GM21390 (cell line): ENCODE measurements around the gene BARD1.
"Not testable (repeated sequence)": the region's sequence is repeated elsewhere in the genome, so short reads cannot be mapped to it uniquely, and the experiment has no call there.

Experiments used
- ATAC-seq: cut with Tn5 transposase; IDR thresholded peaks from one replicate; pipeline ENCODE4 v1.9.1; 2021; ENCODE audit not compliant: unreplicated experiment

Gene BARD1

DNA sequence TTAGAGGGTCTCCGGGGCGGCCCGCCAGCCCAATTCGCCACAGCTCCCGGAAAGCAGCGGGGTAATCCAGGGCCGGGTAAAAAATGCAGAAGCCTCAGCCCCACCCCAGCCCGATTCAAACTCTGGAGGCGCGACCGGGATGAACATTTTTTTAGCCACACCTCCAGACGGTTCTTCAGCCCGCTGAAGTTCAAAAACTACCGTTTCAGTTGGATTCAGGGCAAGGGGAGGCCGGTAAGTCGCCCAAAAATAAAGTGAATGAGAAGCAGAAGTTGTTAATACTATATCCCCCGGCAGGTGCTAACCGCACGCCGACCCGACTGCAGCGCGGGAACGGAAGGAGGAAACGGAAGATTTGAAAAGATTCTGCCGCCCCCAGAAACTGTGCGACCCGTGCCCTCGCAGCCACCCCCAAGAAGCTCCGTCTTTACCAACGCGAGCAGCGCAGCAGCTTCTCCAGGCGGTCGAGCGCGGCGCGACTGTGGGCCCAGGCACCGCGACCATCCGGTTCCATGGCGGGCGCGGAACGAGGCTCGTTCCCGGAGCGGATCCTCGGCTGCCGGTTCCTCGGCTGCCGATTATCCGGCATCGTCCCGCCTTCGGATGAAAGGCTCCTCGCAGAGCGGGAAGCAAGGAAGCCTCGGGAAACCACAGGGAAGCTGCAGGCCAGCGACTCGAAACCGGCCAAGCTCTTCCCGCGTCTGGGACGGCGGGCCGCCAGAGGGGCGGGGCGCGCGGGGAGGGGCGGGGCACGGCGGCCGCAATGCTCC is at the start of gene BARD1:
TSS of gene BARD1 (minus strand) at position 703 of the 770 bp plus-strand sequence. CDS start at position 589, 114 bp downstream.
- peak; percentile 28 for ATAC-seq

DNA sequence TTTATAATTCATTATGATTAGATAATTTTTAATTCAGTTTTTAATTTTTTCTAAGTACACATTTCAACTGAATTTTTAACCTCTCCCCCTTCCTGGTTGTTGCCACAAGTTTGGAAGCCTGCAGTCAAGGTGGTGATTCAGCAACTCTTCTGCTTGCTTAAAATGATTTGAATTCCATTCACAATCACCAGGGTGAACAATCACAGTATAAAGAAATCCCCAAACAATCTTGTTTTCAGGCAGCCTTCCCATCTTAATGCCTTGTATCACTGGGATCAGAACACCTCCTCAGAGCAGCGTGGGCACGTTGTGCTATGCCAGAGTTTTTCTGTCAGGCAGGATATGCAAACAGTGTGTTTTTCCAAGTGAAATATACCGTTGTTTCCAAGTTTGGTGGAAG is 46.7 kb upstream of the BARD1 start:
- ATAC-seq, result no peak

DNA sequence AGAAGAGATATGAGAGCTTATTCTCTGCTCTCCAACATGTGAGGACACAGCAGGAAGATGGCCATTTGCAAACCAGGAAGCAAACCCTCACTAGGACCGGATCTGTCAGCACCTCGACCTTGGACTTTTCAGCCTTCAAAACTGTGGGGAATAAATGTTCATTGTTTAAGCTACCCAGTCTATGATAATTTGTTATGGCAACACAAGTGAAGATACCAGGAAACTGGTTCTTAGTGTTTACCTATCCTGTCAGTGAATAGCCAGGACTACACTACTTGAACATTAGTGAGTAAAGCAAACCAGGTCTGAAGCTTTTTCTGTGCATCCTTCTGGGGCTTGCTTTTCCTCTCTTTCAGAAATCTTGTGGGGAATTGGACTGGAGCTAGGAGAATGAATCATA is 44.4 kb upstream of the BARD1 start:
- no peak for ATAC-seq

DNA sequence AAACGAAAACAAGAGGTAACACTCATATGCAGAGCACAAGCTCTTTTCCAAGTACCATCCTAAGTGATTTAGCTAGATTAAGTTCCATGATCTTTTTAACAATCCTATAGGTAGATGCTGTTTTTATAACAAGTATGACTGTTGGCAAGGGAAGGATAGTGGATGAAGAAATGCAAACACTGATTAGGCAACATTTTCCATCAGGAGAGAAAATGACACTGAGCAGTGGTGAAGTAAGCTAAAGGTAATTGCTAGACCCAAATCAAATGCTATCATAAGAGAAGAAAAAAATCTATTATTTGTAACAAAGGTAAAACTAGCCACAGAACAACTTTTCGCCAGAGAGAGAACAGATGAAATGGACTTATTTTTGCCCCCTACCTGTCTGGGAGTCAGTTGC is 34.3 kb upstream of the BARD1 start:
- ATAC-seq, result no peak

DNA sequence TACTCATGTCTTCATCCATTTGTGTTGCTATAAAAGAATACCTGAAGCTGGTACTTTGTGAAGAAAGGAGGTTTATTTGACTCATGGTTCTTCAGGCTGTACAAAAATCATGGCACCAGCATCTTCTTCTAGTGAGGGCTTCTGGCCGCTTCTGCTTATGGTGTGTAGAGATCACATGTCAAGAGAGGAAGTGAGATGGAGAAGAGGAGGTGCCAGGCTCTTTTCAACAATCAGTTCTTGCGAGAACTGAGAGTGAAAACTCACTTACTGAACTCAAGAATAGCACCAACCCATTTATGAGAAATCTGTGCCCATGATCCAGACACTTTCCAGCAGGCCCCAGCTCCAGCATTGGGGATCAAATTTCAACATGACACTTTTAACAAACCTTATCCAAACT is 30.0 kb upstream of the BARD1 start:
- peak; percentile 88 for ATAC-seq

DNA sequence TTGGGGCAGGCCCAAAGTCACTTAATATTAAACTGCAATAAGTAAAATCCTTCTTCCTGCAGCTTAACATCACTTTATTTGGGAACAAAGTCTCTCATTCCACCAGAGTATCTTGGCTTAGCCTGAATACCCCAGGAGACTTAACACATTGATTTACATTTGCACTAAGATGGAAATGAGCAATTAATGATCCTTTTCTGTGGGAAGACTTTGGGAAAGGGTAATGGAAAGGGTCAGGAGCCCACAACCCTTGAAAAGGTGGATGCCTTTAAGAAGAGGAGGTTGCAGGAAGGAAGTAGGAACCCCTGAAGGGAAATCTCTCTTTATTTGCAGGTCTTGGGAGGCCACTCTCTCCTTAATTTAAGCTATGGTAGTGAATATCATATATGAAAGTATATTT is 28.0 kb upstream of the BARD1 start:
- ATAC-seq, result no peak

DNA sequence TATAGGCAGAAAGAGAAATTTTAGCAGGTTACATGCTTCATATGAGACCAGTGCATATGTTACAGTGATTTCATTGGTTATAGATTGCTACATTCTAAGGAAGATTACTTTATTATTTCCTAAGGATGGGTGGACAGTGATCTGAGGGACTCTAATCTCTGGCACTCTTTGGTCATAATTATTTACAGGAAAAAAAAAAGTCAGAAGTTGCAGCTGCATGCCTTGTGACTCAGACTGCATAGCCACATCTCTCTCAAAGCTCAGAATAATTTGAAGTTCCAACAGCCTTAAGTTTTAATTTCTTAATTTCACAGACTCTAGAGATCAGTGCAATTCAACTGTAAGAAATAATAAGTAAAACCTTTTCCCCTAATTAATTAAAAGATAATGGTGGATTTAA is 27.1 kb upstream of the BARD1 start:
- ATAC-seq, result no peak

DNA sequence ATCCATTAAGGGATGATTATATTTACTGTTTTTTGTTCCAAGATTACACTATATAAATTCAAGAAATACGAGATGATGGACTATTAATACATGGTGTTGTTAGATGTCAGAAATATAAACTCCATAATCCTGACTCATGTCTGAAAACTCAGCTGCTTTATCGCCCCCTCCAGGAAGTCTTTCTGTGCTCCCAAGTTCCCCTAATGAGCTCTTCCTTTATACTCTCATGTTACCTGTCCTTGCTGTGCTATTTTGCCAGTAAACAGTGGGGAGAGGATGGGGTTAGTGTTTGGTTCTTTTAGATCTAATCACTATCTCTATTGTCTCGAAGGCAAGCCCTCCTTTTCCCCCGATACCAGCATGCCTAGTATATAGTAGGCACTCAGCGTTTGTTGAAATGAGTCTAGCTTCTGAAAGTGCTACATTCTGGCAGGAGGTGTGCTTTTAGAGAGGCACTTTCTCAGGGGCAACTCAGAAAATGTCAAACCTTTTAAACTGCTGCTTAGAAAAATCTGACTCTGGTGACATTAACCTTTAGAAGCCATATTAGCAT is 21.4 kb upstream of the BARD1 start:
- ATAC-seq, result no peak

DNA sequence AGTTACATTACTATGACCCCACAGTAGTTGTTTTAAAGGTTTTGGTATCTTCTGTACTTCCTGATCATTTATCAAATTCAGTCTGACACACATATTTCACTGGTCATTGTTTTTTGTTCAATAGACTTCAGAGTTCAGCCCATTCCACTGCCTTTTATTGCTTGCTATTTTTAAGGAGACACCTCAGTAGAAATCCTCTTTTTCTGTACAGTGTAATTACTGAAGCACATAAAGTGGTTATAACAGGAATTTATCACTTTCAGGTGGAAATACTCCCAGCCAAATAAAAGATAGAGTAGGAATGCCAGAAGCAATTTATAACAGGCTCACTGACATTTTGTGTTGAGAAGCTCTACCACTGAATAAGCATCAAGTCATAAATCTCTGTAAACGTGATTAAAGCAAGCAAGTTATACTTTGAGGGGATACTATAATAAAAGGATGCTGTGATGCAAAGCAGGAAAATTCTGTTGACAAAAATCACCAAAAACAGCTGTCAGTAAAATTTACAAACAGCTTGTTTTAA is 6.6 kb upstream of the BARD1 start:
- no peak for ATAC-seq

DNA sequence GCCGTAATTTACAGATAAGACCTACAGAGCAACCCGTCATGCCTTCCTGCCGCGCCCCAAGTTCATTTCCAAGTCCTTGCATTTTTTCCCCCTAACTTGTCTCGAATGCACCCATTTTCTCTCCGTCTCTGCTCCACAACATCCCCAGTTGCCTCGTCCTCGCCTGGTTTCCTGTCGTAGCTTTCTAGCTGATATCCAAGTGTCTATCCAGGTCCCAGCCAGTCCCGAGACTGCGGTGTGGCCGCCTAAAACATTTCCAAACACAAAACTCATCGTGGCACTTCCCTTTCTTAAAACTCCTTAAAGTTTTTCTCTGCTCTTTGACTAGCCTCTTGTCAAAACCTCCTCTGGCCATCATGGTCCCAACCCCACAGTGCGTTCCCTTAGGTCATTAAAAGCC is 1.2 kb upstream of the BARD1 start:
- ATAC-seq, result no peak

DNA sequence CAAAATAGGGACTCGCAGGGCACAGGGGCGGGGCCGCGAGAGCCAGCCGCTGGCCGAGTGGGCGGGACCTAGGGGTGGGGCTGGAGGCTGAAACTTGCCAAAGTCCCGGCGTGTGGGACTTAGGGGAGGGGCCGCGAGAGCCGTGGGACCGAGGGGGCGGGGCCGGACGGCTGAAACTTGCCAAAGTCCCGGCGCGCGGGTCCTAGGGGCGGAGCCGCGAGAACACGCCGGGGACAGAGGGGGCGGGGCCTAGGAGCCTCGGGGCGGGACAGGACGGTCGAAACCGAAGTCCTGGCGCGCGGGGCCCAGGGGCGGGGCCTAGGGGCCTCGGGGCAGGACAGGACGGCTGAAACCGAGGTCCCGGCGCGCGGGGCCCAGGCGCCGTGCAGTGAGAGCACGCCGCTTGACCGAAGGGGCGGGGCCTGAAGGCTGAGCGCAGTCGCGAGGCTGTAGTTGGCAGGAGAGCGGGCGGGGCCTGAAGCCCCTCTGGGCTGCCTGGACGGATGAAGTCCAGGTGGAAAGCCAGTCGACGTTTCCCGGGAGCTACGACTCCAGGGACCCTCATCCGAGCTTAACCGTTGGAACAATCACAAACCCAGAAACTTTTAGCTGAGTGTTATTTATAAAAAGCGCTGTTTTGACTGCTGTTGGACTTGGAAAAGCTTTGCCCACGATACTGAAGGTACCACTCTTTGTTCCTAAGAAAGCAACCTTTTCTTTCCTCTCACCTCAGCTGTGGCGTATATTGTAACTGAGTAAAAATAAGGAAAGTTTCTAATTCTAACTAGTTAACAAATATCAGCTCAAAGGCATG is 475 bp upstream of the BARD1 start:
- peak; percentile 80 for ATAC-seq

DNA sequence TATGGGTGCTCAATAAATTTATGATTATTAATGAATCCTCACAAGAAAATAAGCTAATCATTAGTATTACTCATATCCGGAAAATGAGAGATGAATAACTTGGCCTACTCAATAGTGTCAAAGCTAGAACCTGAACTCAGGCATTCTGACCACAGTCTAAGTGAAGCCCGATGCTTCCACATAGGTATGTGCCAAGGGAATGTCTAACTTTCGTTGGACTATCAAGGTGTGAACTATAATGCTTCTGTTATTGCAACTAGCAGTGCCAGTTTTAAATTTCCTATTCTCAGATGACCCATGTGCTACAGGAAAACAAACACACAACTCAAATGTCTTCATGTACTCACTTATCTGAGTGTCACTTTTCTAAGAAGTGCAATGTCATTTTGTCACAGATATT is 1.8 kb downstream of the BARD1 start:
- ATAC-seq, result no peak

DNA sequence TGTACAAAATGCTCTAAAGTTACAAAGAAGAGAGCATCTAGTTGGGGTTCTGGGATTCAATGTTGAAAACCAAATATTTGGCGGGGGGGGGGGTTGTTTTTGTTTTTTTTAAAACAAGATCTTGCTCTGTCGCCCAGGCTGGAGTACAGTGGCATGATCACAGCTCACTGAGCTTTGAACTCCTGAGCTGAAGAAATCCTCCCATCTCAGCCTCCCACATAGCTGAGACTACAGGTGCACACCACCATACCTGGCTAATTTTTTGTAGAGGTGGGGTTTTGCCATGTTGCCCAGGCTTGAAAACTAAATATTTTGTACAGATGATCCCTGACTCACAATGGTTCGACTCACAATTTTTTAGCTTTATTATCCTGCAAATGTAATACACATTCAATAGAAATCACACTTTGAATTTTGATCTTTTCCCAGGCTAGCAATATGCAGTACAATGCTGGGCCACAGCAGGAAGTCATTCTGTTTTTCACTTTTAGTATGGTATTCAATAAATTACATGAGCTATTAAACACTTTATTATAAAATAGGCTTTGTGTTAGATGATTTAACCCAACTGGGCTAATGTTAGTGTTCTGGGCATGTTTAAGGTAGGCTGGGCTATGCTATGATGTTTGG is 7.6 kb downstream of the BARD1 start:
- ATAC-seq, result no peak

DNA sequence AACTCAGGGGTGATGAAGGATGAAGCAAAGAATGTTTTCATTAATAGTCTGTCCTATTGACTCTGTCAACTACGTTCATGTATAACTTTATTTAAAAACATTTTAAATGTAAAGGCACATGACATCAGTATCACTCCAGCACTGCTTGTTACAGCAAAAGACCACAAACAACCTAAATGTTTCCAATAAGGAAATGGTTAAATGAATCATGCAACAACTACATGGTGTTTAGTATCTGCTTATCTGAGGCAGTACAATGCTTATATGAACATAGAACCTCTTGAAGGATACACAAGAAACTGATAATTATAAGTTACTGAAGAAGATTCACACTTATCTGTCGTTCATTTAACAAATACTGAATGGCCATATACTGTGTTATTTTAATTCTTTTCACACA is 8.4 kb downstream of the BARD1 start:
- no peak for ATAC-seq

DNA sequence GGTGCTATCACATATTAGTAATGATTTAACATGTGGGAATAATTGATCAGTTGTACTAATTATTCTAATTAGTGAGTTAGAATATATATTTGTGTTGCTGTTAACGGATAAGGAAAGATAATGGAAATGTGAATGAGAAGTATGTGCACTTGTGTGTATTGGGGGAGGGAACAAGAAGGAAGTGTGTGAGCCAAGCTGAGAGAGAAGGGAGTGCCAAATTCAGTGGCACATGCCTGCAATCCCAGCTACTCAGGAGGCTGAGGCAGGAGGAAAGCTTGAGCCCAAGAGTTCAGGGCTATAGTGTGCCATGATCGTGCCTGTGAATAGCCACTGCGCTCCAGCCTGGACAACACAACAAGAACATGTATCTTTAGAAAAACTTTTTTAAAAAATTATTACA is 9.3 kb downstream of the BARD1 start:
- ATAC-seq, result no peak

DNA sequence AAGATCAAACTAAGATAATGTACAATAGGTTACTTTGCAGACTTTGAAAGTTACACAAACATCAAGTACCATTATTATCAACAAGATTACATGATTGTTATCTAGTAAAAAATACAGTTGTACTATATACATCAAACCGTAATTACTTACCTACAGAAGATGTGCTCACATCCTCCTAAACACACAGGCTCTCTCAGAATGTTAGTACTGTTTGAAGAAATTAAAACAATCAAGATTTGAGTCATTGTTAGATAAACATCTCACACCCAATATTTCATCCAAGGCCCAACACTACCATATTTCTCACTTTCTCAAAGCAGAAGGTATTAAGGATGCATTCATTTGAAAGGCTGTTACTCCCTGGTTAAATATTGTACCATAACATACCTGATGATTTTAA is 12.6 kb downstream of the BARD1 start:
- ATAC-seq, result no peak

DNA sequence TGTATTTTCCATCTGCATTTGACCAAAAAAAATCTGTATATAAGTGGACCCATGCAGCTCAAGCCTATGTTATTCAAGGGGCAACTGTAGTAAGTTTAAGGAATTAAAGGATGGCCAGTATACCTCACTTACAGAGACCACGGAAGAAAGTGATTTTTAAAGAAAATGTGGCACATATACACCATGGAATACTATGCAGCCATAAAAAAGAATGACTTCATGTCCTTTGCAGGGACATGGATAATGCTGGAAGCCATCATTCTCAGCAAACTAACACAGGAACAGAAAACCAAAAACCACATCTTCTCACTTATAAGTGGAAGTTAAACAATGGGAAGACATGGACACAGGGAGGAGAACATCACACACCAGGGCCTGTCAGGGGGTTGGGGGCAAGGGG is 26.3 kb downstream of the BARD1 start:
- not testable (repeated sequence) for ATAC-seq

DNA sequence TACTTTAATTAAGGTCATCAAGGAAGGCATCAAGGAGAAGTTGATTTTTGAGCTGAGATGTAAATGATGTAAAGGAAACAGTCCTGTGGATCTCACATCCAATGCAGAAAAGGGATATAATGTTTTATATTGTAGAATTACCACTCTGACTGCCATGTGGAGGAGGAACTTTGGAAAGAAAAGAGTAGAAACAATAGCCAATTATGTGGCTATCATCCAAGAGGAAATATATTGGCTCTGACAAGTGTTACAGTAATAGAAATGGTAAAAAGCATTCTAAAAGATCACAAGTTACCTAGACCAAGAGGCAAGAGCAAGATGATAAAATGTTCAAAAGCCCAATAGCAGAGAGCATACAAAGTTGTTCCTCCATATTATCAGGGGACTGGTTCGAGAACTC is 26.8 kb downstream of the BARD1 start:
- no peak for ATAC-seq

DNA sequence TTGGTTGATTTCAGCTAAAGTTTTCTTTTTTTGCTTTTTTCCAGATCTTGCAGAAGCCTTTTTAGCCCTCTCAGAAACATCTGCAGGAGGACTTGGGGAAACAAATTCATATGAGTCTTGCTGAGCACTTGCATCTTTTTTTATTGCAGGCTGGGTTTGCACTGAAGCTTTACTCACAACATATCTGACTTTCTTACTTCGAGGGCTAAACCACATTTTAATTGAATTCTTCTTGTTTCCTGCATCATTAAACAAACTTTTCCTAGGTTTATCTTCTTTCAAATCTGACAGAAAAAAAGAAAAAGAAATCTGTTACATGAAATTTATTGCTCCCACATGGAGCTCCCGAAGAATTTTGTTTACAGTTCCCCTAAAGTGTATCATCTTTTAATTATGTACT is 28.3 kb downstream of the BARD1 start:
- no peak for ATAC-seq

DNA sequence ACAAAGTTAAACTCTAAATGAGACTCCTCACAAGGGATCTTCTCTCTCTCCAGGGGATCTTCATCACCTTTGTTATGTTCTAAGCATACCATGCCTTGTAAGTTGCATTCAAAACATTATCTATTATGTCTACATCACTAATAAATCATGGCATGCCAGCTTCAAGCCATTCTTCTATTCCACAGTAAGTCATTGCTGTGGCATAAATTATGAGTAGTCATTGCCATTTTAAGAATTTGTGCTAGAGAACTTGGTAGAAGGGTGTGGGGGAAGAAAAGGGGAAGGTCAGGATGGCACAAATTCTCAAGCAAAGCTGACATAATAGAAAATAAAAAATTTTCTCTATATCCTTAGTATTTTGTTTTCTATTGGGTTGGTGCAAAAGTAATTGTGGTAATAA is 33.5 kb downstream of the BARD1 start:
- ATAC-seq, result no peak

DNA sequence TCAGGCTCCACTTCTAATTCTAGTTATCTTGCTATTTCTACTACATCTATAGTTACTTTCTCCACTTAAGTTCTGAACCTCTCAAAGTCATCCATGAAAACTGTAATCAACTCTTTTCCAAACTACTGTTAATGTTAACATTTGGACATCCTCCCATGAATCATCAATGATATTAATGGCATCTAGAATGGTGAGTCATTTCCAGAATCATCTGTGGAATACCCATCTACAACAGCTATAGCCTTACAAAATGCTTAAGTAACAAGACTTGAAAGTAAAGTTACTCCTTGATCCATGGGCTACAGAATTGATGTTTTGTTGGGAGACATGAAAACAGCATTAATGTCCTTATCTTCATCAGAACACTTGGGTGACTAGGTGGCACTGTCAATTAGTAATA is 35.4 kb downstream of the BARD1 start:
- no peak for ATAC-seq
